Endothelial cell of umbilical vein (primary cell): Measurements from ENCODE around the gene LDLRAD3. TPM values are rescaled to one million over a fixed set of nuclear protein-coding genes. Genes with fewer than 3 reads are reported as not detected.

Experiments used
- BruUV-seq: library from RNA; stranded (reverse); fragments of 400-500 nt; replicated peaks from 2 replicates; lab custom pipeline; 2021; lab: Mats Ljungman, UMichigan
- CTCF ChIA-PET: fragments of 300-600, 350-600 bp; sonication (Branson Sonifier 250); formaldehyde crosslinking; loops from one replicate; lab custom pipeline; 2021; ENCODE audit warnings: antibody characterized with exemption, inconsistent platforms; lab: Charles Lee
- POLR2A ChIA-PET: fragments of 300-600, 350-600 bp; sonication (Branson Sonifier 250); formaldehyde crosslinking; loops from one replicate; lab custom pipeline; 2021; ENCODE audit warnings: antibody characterized with exemption, inconsistent platforms; lab: Charles Lee
- DNase-seq: peaks from one replicate; pipeline ENCODE4 v3.0.0-alpha.2; 2011; ENCODE audit warnings: low read depth, low spot score
- FAIRE-seq: peaks from 2 replicates; lab custom pipeline; 2011; peaks lifted over from hg19 to GRCh38; lab: Jason Lieb, UNC
- H2AFZ ChIP-seq: 2 replicates; pipeline ENCODE4 v1.6.0; 2012; ENCODE audit warnings: low read depth, low read length, control low read depth, inconsistent platforms
- H3K27ac ChIP-seq: 2 replicates; pipeline ENCODE4 v1.5.1; 2011; ENCODE audit warnings: low read depth, mild to moderate bottlenecking, control low read depth, low read length, moderate library complexity; ENCODE audit not compliant: insufficient read depth
- H3K27me3 ChIP-seq, 2 experiments: 2 replicates each; pipeline versions ENCODE4 v1.6.0 to v1.6.1; 2011; ENCODE audit warnings: low read length in 2 of 2, mixed read lengths in 1 of 2; ENCODE audit not compliant: control insufficient read depth in 2 of 2, insufficient read depth in 2 of 2
- H3K36me3 ChIP-seq, 2 experiments: 2 replicates in 1 of 2; 3 replicates in 1 of 2; pipeline ENCODE4 v1.5.1; 2011; ENCODE audit warnings: low read length in 2 of 2, mild to moderate bottlenecking in 1 of 2, moderate library complexity in 1 of 2; ENCODE audit not compliant: control insufficient read depth in 2 of 2, insufficient read depth in 2 of 2; ENCODE audit errors: extremely low read depth in 1 of 2
- H3K4me1 ChIP-seq: 3 replicates; pipeline ENCODE4 v1.5.1; 2011; ENCODE audit warnings: mild to moderate bottlenecking, low read length; ENCODE audit not compliant: control insufficient read depth, insufficient read depth; ENCODE audit errors: extremely low read depth
- H3K4me2 ChIP-seq: 2 replicates; pipeline ENCODE4 v1.6.1; 2011; ENCODE audit warnings: low read length, control low read depth, mixed read lengths; ENCODE audit not compliant: insufficient read depth
- H3K4me3 ChIP-seq, 3 experiments: fragments of 200-600 bp in 1 of 3; sonication (generic), shearing (Covaris generic) in 1 of 3; replicated peaks in 1 of 3; 2 replicates each; pipeline ENCODE4 v1.5.1; 2011 to 2016; ENCODE audit warnings: control low read depth in 3 of 3, low read length in 3 of 3, mild to moderate bottlenecking in 2 of 3, inconsistent platforms in 1 of 3, low read depth in 1 of 3, moderate library complexity in 1 of 3; ENCODE audit not compliant: insufficient read depth in 1 of 3
- H3K79me2 ChIP-seq: 2 replicates; pipeline ENCODE4 v1.6.0; 2012; ENCODE audit warnings: low read length, inconsistent platforms; ENCODE audit not compliant: control insufficient read depth, insufficient read depth
- H3K9ac ChIP-seq: replicated peaks from 2 replicates; pipeline ENCODE3; 2011; ENCODE audit warnings: low read length, control low read depth; ENCODE audit not compliant: insufficient read depth; ENCODE audit errors: extremely low read depth
- H3K9me1 ChIP-seq: replicated peaks from 3 replicates; pipeline ENCODE4 v1.6.0; 2011; ENCODE audit warnings: mild to moderate bottlenecking, low read length; ENCODE audit not compliant: control insufficient read depth, insufficient read depth; ENCODE audit errors: extremely low read depth
- H3K9me3 ChIP-seq: replicated peaks from 2 replicates; pipeline ENCODE4 v1.5.1; 2012; ENCODE audit warnings: low read length, inconsistent platforms; ENCODE audit not compliant: control insufficient read depth, insufficient read depth
- H4K20me1 ChIP-seq: replicated peaks from 2 replicates; pipeline ENCODE3; 2011; ENCODE audit warnings: mild to moderate bottlenecking, low read length; ENCODE audit not compliant: control insufficient read depth, insufficient read depth; ENCODE audit errors: extremely low read depth
- EZH2 ChIP-seq: IDR thresholded peaks from 2 replicates; pipeline ENCODE4 v1.6.1; 2012; ENCODE audit warnings: borderline replicate concordance, low read depth, mild to moderate bottlenecking, moderate library complexity, low read length, inconsistent platforms; ENCODE audit not compliant: severe bottlenecking
- FOS ChIP-seq: IDR thresholded peaks from 2 replicates; pipeline ENCODE4 v1.6.1; 2011; ENCODE audit warnings: mild to moderate bottlenecking, low read length, moderate library complexity, borderline replicate concordance; ENCODE audit not compliant: insufficient read depth
- GATA2 ChIP-seq: IDR thresholded peaks from 2 replicates; pipeline ENCODE4 v1.7.0; 2011; ENCODE audit warnings: low read depth, mild to moderate bottlenecking, moderate library complexity, mixed read lengths, low read length; ENCODE audit not compliant: insufficient read length, insufficient read depth
- JUN ChIP-seq: IDR thresholded peaks from 2 replicates; pipeline ENCODE4 v1.6.1; 2011; ENCODE audit warnings: borderline replicate concordance, low read depth; ENCODE audit not compliant: insufficient read length, insufficient read depth
- MYC ChIP-seq: IDR thresholded peaks from one replicate; pipeline ENCODE4 v1.6.1; 2011; ENCODE audit warnings: mild to moderate bottlenecking, low read depth, low read length
- POLR2AphosphoS5 ChIP-seq: IDR thresholded peaks from 2 replicates; pipeline ENCODE4 v1.6.1; 2012; ENCODE audit warnings: low read depth, mild to moderate bottlenecking, control low read depth, low read length, moderate library complexity; ENCODE audit not compliant: insufficient read depth
- dilution Hi-C: fragments of 300-500 bp; cut with MboI; formaldehyde crosslinking; loops from one replicate; pipeline ENCODE4 v1.15.0; 2019; ENCODE audit warnings: low sequenced_read_pairs; ENCODE audit not compliant: extremely low pct_ligation_motif_present
- intact Hi-C: fragments of 100-400 bp; cut with micrococcal nuclease; formaldehyde crosslinking; loops from one replicate; pipeline ENCODE4 v1.10.0; 2022
- polyA plus RNA-seq, 4 experiments: library from polyadenylated mRNA; depleted of rRNA in 3 of 4; stranded (reverse) in 3 of 4; unstranded in 1 of 4; fragments of >200 nt; gene quantifications; 2 replicates each; pipeline versions ENCODE4 v1.2.1 to v1.2.3, GENCODE V29; 2011 to 2012; ENCODE audit warnings: missing spikeins in 1 of 4
- total RNA-seq: library from RNA; stranded (reverse); gene quantifications from 2 replicates; pipeline ENCODE4 v1.2.3, GENCODE V29; 2021
- TF ChIP-seq, protein P1 (sequence below): IDR thresholded peaks from 2 replicates; pipeline ENCODE4 v1.6.1; 2011; ENCODE audit not compliant: insufficient read depth, insufficient read length
- TF ChIP-seq, protein P2 (sequence below), 2 donors: IDR thresholded peaks; 1 replicate in 1 of 2; 2 replicates in 1 of 2; pipeline ENCODE4 v1.5.1; 2011; ENCODE audit warnings: low read length in 2 of 2, mild to moderate bottlenecking in 2 of 2, moderate library complexity in 2 of 2, control low read depth in 1 of 2, inconsistent platforms in 1 of 2, low read depth in 1 of 2; ENCODE audit not compliant: insufficient read depth in 1 of 2; ENCODE audit errors: extremely low read depth in 1 of 2

Gene LDLRAD3
- total and polyA plus RNA-seq, 2 donors (not counting 3 experiments of a cell fraction or from before 2014, with no cell fraction given), result 17.9 to 25.1 TPM

DNA sequence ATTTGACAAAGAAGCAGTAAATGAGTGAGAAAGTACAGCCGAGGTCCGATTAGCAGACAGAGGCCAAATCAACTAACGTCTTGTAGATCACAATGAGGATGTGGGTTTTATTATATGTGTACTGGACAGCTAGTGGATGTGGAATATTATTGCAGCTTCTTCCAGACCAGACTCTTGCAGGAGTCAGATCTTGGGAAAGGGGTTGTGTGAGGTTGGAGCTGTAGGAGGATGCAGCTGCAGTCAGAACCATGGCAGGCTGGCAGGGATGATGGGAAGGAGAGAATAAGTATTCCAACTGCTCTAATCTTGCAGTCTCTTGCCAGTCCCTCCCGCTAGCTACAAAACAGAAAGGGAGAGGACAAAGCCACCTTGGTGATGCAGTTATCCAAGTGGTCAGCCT, 46.8 kb upstream of the LDLRAD3 start:
- no TSS peak for BruUV-seq
- no peak for FAIRE-seq
- Histone ChIP-seq H3K9me1 (no peaks in the 10 kb centered on the region), H2AFZ (no peak overlapping the region), H3K27ac (no peak overlapping the region), H3K9me3 (no peaks in the 10 kb centered on the region), H3K27me3 (peaks cover 0 to 11% of the 10 kb centered on the region in 2 experiments), H3K4me1 (no peaks in the 10 kb centered on the region), H3K79me2 (no peaks in the 10 kb centered on the region), H4K20me1 (no peaks in the 10 kb centered on the region), H3K36me3 (no peaks in the 10 kb centered on the region), H3K4me3 (no peak overlapping the region), H3K4me2 (no peak overlapping the region), H3K9ac (no peak overlapping the region)
- ChIA-PET POLR2A (no interaction called here), CTCF (interaction anchor here (1.1 to 3.7 kb wide), 4 partner anchors 9 to 235 kb away, joined by 3 to 19 read pairs (median 5); no protein-coding TSS in a partner anchor)
- intact Hi-C loops, result no loop called here
- no peak for TF ChIP-seq EZH2
- TF ChIP-seq, protein P1, sequence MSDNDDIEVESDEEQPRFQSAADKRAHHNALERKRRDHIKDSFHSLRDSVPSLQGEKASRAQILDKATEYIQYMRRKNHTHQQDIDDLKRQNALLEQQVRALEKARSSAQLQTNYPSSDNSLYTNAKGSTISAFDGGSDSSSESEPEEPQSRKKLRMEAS, result no peak
- no peak for TF ChIP-seq POLR2AphosphoS5
- TF ChIP-seq MYC, result no peak
- TF ChIP-seq JUN, result no peak
- TF ChIP-seq GATA2, result no peak
- TF ChIP-seq, protein P2, sequence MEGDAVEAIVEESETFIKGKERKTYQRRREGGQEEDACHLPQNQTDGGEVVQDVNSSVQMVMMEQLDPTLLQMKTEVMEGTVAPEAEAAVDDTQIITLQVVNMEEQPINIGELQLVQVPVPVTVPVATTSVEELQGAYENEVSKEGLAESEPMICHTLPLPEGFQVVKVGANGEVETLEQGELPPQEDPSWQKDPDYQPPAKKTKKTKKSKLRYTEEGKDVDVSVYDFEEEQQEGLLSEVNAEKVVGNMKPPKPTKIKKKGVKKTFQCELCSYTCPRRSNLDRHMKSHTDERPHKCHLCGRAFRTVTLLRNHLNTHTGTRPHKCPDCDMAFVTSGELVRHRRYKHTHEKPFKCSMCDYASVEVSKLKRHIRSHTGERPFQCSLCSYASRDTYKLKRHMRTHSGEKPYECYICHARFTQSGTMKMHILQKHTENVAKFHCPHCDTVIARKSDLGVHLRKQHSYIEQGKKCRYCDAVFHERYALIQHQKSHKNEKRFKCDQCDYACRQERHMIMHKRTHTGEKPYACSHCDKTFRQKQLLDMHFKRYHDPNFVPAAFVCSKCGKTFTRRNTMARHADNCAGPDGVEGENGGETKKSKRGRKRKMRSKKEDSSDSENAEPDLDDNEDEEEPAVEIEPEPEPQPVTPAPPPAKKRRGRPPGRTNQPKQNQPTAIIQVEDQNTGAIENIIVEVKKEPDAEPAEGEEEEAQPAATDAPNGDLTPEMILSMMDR (IDR thresholded peaks at IDR 0.05; ENCODE audit: extremely low read depth in 1 of 2, insufficient read depth in 1 of 2, low read depth in 1 of 2, low read length in 2 of 2), result no peak
- no peak for TF ChIP-seq FOS
- DNase-seq, result peak; percentile 10
- dilution Hi-C loops, result no loop called here
